Measurements from ENCODE around the gene SPG11.

The SPG11 gene, protein sequence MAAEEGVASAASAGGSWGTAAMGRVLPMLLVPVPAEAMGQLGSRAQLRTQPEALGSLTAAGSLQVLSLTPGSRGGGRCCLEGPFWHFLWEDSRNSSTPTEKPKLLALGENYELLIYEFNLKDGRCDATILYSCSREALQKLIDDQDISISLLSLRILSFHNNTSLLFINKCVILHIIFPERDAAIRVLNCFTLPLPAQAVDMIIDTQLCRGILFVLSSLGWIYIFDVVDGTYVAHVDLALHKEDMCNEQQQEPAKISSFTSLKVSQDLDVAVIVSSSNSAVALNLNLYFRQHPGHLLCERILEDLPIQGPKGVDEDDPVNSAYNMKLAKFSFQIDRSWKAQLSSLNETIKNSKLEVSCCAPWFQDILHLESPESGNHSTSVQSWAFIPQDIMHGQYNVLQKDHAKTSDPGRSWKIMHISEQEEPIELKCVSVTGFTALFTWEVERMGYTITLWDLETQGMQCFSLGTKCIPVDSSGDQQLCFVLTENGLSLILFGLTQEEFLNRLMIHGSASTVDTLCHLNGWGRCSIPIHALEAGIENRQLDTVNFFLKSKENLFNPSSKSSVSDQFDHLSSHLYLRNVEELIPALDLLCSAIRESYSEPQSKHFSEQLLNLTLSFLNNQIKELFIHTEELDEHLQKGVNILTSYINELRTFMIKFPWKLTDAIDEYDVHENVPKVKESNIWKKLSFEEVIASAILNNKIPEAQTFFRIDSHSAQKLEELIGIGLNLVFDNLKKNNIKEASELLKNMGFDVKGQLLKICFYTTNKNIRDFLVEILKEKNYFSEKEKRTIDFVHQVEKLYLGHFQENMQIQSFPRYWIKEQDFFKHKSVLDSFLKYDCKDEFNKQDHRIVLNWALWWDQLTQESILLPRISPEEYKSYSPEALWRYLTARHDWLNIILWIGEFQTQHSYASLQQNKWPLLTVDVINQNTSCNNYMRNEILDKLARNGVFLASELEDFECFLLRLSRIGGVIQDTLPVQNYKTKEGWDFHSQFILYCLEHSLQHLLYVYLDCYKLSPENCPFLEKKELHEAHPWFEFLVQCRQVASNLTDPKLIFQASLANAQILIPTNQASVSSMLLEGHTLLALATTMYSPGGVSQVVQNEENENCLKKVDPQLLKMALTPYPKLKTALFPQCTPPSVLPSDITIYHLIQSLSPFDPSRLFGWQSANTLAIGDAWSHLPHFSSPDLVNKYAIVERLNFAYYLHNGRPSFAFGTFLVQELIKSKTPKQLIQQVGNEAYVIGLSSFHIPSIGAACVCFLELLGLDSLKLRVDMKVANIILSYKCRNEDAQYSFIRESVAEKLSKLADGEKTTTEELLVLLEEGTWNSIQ (N-terminal part only)

DNA sequence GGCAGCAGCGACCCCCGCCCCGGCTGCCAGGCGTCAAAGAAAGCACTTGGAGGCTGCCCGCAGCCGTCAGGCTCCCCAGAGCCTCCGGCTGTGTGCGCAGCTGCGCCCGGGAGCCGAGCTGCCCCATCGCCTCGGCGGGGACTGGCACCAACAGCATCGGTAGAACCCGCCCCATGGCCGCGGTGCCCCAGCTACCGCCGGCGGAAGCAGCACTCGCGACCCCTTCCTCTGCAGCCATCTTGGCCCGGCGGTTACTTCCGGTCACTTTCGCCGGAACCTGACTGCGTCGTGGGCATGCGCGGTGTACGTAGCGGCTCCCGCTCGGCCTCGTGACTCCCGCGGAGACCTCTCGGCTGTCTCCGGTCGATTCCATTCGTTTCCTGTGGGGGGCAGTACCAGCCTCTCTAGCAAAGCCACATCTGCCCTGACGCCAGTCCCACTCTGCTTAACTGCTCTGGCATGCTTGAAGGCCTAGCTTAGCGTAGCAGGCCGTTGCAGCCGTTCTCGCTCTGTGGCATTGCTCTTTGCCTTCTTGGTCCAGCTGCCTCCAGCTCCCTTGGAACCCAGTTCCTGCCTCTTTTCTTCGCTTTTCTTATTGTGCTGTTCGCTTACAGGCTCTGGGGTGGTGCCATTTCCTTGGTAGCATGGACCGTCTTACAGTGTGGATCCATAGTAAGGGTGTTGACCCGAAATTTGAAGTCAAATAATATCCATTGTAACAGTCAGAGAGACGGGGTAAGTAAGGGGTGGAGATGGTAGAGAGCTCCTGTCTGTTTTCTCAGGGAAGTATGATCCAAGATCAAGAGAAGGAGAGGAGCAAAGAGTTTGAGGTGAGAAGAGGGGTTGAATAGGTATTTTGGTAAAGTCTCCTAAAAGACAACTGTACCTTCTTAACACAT, at the start of gene SPG11:
TSS of gene SPG11 (minus strand) at position 253 of the 899 bp plus-strand sequence. CDS start at position 238, 15 bp downstream.
- DNase-seq (ENCODE audit: low read depth in 2 of 2) = peak; percentile 99
- H3K4me3 ChIP-seq (replicated peaks in 1 of 2; ENCODE audit: low read depth in 2 of 2, low read length in 2 of 2) = peak within 1 kb of the TSS; percentile 97 to 100
- TF ChIP-seq, protein P1, sequence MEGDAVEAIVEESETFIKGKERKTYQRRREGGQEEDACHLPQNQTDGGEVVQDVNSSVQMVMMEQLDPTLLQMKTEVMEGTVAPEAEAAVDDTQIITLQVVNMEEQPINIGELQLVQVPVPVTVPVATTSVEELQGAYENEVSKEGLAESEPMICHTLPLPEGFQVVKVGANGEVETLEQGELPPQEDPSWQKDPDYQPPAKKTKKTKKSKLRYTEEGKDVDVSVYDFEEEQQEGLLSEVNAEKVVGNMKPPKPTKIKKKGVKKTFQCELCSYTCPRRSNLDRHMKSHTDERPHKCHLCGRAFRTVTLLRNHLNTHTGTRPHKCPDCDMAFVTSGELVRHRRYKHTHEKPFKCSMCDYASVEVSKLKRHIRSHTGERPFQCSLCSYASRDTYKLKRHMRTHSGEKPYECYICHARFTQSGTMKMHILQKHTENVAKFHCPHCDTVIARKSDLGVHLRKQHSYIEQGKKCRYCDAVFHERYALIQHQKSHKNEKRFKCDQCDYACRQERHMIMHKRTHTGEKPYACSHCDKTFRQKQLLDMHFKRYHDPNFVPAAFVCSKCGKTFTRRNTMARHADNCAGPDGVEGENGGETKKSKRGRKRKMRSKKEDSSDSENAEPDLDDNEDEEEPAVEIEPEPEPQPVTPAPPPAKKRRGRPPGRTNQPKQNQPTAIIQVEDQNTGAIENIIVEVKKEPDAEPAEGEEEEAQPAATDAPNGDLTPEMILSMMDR (IDR thresholded peaks at IDR 0.05; ENCODE audit: low read depth, low read length) = peak; percentile 90

DNA sequence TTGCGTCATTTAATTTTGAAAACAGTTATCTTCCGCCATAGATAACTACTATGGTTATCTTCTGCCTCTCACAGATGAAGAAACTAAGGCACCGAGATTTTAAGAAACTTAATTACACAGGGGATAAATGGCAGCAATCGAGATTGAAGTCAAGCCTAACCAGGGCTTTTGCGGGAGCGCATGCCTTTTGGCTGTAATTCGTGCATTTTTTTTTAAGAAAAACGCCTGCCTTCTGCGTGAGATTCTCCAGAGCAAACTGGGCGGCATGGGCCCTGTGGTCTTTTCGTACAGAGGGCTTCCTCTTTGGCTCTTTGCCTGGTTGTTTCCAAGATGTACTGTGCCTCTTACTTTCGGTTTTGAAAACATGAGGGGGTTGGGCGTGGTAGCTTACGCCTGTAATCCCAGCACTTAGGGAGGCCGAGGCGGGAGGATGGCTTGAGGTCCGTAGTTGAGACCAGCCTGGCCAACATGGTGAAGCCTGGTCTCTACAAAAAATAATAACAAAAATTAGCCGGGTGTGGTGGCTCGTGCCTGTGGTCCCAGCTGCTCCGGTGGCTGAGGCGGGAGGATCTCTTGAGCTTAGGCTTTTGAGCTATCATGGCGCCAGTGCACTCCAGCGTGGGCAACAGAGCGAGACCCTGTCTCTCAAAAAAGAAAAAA, 49.0 kb upstream of the SPG11 start:
- H3K4me3 ChIP-seq (replicated peaks in 1 of 2; ENCODE audit: low read depth in 2 of 2, low read length in 2 of 2) = peak overlapping the region; percentile 68 to 99
- peak; percentile 92 for DNase-seq (ENCODE audit: low read depth in 2 of 2)
- TF ChIP-seq, protein P1 (IDR thresholded peaks at IDR 0.05; ENCODE audit: low read depth, low read length) = no peak

DNA sequence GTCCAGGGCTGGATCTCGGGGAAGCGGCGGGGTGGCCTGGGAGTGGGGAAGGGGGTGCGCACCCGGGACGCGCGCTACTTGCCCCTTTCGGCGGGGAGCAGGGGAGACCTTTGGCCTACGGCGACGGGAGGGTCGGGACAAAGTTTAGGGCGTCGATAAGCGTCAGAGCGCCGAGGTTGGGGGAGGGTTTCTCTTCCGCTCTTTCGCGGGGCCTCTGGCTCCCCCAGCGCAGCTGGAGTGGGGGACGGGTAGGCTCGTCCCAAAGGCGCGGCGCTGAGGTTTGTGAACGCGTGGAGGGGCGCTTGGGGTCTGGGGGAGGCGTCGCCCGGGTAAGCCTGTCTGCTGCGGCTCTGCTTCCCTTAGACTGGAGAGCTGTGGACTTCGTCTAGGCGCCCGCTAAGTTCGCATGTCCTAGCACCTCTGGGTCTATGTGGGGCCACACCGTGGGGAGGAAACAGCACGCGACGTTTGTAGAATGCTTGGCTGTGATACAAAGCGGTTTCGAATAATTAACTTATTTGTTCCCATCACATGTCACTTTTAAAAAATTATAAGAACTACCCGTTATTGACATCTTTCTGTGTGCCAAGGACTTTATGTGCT, 48.4 kb upstream of the SPG11 start:
- peak overlapping the region; percentile 68 to 99 for H3K4me3 ChIP-seq (replicated peaks in 1 of 2; ENCODE audit: low read depth in 2 of 2, low read length in 2 of 2)
- DNase-seq (ENCODE audit: low read depth in 2 of 2) = peak; percentile 38 to 44
- TF ChIP-seq, protein P1 (IDR thresholded peaks at IDR 0.05; ENCODE audit: low read depth, low read length) = no peak

DNA sequence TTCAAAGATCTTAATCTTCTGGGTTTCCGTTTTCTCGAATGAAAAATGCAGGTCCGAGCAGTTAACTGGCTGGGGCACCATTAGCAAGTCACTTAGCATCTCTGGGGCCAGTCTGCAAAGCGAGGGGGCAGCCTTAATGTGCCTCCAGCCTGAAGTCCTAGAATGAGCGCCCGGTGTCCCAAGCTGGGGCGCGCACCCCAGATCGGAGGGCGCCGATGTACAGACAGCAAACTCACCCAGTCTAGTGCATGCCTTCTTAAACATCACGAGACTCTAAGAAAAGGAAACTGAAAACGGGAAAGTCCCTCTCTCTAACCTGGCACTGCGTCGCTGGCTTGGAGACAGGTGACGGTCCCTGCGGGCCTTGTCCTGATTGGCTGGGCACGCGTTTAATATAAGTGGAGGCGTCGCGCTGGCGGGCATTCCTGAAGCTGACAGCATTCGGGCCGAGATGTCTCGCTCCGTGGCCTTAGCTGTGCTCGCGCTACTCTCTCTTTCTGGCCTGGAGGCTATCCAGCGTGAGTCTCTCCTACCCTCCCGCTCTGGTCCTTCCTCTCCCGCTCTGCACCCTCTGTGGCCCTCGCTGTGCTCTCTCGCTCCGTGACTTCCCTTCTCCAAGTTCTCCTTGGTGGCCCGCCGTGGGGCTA, 47.8 kb upstream of the SPG11 start, which contains the start of the genes B2M and PATL2:
TSS of gene B2M (plus strand) at position 422 of the 647 bp plus-strand sequence. CDS start at position 452, 30 bp downstream.
TSS of gene PATL2 (minus strand) at position 228 of the 647 bp plus-strand sequence. CDS start 34,833 bp downstream, outside the sequence.
- peak; percentile 98 for DNase-seq (ENCODE audit: low read depth in 2 of 2)
- H3K4me3 ChIP-seq (replicated peaks in 1 of 2; ENCODE audit: low read depth in 2 of 2, low read length in 2 of 2) = peak within 1 kb of the TSS; percentile 68 to 99
- TF ChIP-seq, protein P1 (IDR thresholded peaks at IDR 0.05; ENCODE audit: low read depth, low read length) = no peak
